A549 (cell line): ENCODE measurements around the gene HS6ST2. TPM values are rescaled to one million over a fixed set of nuclear protein-coding genes. Genes with fewer than 3 reads are reported as not detected.

Experiments used
- ATAC-seq, 2 experiments: fragments of 200-7000 bp in 1 of 2; fragments of >200 bp in 1 of 2; cut with Nextera tagmentation in 1 of 2; cut with Tn5 transposase in 1 of 2; 3 replicates each; pipeline versions ENCODE4 v1.8.0 to v1.9.1; 2018 to 2020; ENCODE audit warnings: mild to moderate bottlenecking in 1 of 2, moderate library complexity in 1 of 2
- CTCF ChIA-PET: fragments of 300-600 bp; sonication (Branson Sonifier 250); formaldehyde crosslinking; extraction: SDS; loops from one replicate; lab custom pipeline; 2021; ENCODE audit warnings: antibody characterized with exemption, inconsistent platforms; lab: Yijun Ruan, JAX
- POLR2A ChIA-PET: fragments of 350-600 bp; formaldehyde crosslinking; extraction: SDS; loops from one replicate; lab custom pipeline; 2021; ENCODE audit warnings: antibody characterized with exemption, inconsistent platforms; lab: Yijun Ruan, JAX
- DNase-seq, 2 experiments: peaks; one replicate each; pipeline versions ENCODE4 v3.0.0 to v3.0.0-alpha.2; 2011 to 2016; ENCODE audit warnings: low read depth in 1 of 2, low spot score in 1 of 2
- FAIRE-seq: peaks from 2 replicates; lab custom pipeline; 2011; peaks lifted over from hg19 to GRCh38; lab: Jason Lieb, UNC
- H3K27ac ChIP-seq, 2 experiments: fragments of >200 bp; sonication (Bioruptor Twin); formaldehyde crosslinking; 3 replicates each; pipeline ENCODE4 v1.5.1; 2016 to 2017
- H3K4me1 ChIP-seq: fragments of >200 bp; sonication (Bioruptor Twin); formaldehyde crosslinking; 3 replicates; pipeline ENCODE4 v1.6.1; 2016
- H3K4me2 ChIP-seq: fragments of >200 bp; sonication (Bioruptor Twin); formaldehyde crosslinking; 3 replicates; pipeline ENCODE4 v1.6.1; 2016
- H3K4me3 ChIP-seq: fragments of >200 bp; sonication (Bioruptor Twin); formaldehyde crosslinking; 3 replicates; pipeline ENCODE4 v1.5.1; 2016
- H3K9me3 ChIP-seq: fragments of >200 bp; sonication (Bioruptor Twin); formaldehyde crosslinking; 3 replicates; pipeline ENCODE4 v1.6.1; 2016
- CBX2 ChIP-seq: fragments of 200-600 bp; sonication (generic); IDR thresholded peaks from 2 replicates; pipeline ENCODE4 v1.6.1; 2016; ENCODE audit warnings: low read depth, mild to moderate bottlenecking, borderline replicate concordance
- CBX8 ChIP-seq: fragments of 200-600 bp; sonication (generic); IDR thresholded peaks from 2 replicates; pipeline ENCODE4 v1.6.1; 2016
- CEBPB ChIP-seq, 2 experiments: fragments of >200 bp in 1 of 2; sonication (Bioruptor Twin) in 1 of 2; formaldehyde crosslinking in 1 of 2; IDR thresholded peaks; 2 replicates each; pipeline ENCODE4 v1.6.1; 2012 to 2016
- HEYL ChIP-seq: fragments of 250-450 bp; sonication (Bioruptor Pico); IDR thresholded peaks from 2 replicates; pipeline ENCODE4 v1.8.0; 2021; ENCODE audit warnings: mild to moderate bottlenecking, moderate library complexity
- HOXA7 ChIP-seq: fragments of 250-450 bp; sonication (Bioruptor Pico); IDR thresholded peaks from 2 replicates; pipeline ENCODE4 v1.5.0; 2020; ENCODE audit warnings: mild to moderate bottlenecking, moderate library complexity
- JUNB ChIP-seq: fragments of >200 bp; sonication (Bioruptor Twin); formaldehyde crosslinking; IDR thresholded peaks from 2 replicates; pipeline ENCODE4 v1.6.1; 2016
- KDM1A ChIP-seq: fragments of 200-600 bp; sonication (generic); IDR thresholded peaks from 2 replicates; pipeline ENCODE4 v1.6.1; 2016; ENCODE audit warnings: low read depth, mild to moderate bottlenecking
- MAFK ChIP-seq: fragments of 450-650 bp; IDR thresholded peaks from 2 replicates; pipeline ENCODE4 v1.6.1; 2014; ENCODE audit not compliant: partially characterized antibody
- NFE2L2 ChIP-seq: fragments of 150-350 bp; conservative IDR thresholded peaks from 2 replicates; pipeline ENCODE4 v1.6.1; 2014; ENCODE audit warnings: low read length
- NPAS2 ChIP-seq: fragments of 250-450 bp; sonication (Bioruptor Pico); IDR thresholded peaks from 2 replicates; pipeline ENCODE4 v1.8.0; 2022; ENCODE audit warnings: mild to moderate bottlenecking, moderate library complexity, borderline replicate concordance
- PHF8 ChIP-seq: fragments of 200-600 bp; sonication (generic); IDR thresholded peaks from 2 replicates; pipeline ENCODE4 v1.6.1; 2016; ENCODE audit warnings: low read depth, mild to moderate bottlenecking, antibody characterized with exemption, moderate library complexity, borderline replicate concordance
- POLR2A ChIP-seq: IDR thresholded peaks from 2 replicates; pipeline ENCODE4 v1.6.1; 2012; ENCODE audit warnings: mild to moderate bottlenecking, low read length
- RAD21 ChIP-seq, 2 experiments: fragments of >200 bp in 1 of 2; sonication (Bioruptor Twin) in 1 of 2; formaldehyde crosslinking in 1 of 2; IDR thresholded peaks in 1 of 2; conservative IDR thresholded peaks in 1 of 2; 2 replicates in 1 of 2; 3 replicates in 1 of 2; pipeline ENCODE4 v1.6.1; 2012 to 2018; ENCODE audit warnings: inconsistent platforms in 1 of 2
- RFX5 ChIP-seq: fragments of 450-650 bp; IDR thresholded peaks from 2 replicates; pipeline ENCODE4 v1.7.1; 2014; ENCODE audit warnings: antibody characterized with exemption, mild to moderate bottlenecking, moderate library complexity
- SMC3 ChIP-seq: fragments of >200 bp; sonication (Bioruptor Twin); formaldehyde crosslinking; IDR thresholded peaks from 3 replicates; pipeline ENCODE4 v1.6.1; 2018; ENCODE audit warnings: inconsistent platforms
- ZFP36 ChIP-seq: fragments of 450-650 bp; IDR thresholded peaks from 2 replicates; pipeline ENCODE4 v1.6.1; 2014; ENCODE audit warnings: borderline replicate concordance; ENCODE audit not compliant: partially characterized antibody
- ZNF302 ChIP-seq: fragments of 250-450 bp; sonication (Bioruptor Pico); IDR thresholded peaks from 2 replicates; pipeline ENCODE4 v1.9.0; 2021; ENCODE audit warnings: inconsistent platforms, mild to moderate bottlenecking, moderate library complexity
- ZSCAN20 ChIP-seq: fragments of 250-450 bp; sonication (Bioruptor Pico); IDR thresholded peaks from 2 replicates; pipeline ENCODE4 v1.8.0; 2022; ENCODE audit warnings: mild to moderate bottlenecking, moderate library complexity
- WGBS: methylation state at CpG from one replicate; pipeline ENCODE4 v1.1.6; 2017; ENCODE audit errors: missing lambda C conversion rate; 5-methylcytosine and 5-hydroxymethylcytosine counted together
- polyA plus RNA-seq, 4 experiments: library from polyadenylated mRNA; depleted of rRNA in 3 of 4; stranded (reverse); fragments of >200 nt; fragmentation: RNase III in 1 of 4; extraction: RNeasy Plus Mini Kit Qiagen cat#74134 plus additional on column Dnase treatment in 1 of 4; gene quantifications; 2 replicates in 3 of 4; 3 replicates in 1 of 4; pipeline ENCODE4 v1.2.3, GENCODE V29; 2011 to 2017
- TF ChIP-seq, protein P1 (sequence below): fragments of >200 bp; sonication (Bioruptor Twin); formaldehyde crosslinking; IDR thresholded peaks from 2 replicates; pipeline ENCODE4 v1.6.1; 2016
- TF ChIP-seq, protein P2 (sequence below): fragments of >200 bp; sonication (Bioruptor Twin); formaldehyde crosslinking; IDR thresholded peaks from 3 replicates; pipeline ENCODE4 v1.5.1; 2016
- TF ChIP-seq, protein P3 (sequence below): fragments of 250-450 bp; sonication (Bioruptor Pico); IDR thresholded peaks from 2 replicates; pipeline ENCODE4 v1.5.0; 2021; ENCODE audit warnings: mild to moderate bottlenecking, moderate library complexity, borderline replicate concordance
- TF ChIP-seq, protein P4 (sequence below): fragments of 150-350 bp; IDR thresholded peaks from 2 replicates; pipeline ENCODE4 v1.6.1; 2014; ENCODE audit warnings: low read depth, mild to moderate bottlenecking, low read length
- TF ChIP-seq, protein P5 (sequence below): fragments of >200 bp; sonication (Bioruptor Twin); formaldehyde crosslinking; IDR thresholded peaks from 3 replicates; pipeline ENCODE4 v1.6.1; 2016
- TF ChIP-seq, protein P6 (sequence below): fragments of 200-600 bp; sonication (generic); IDR thresholded peaks from 2 replicates; pipeline ENCODE4 v1.6.1; 2016; ENCODE audit warnings: antibody characterized with exemption, mild to moderate bottlenecking, moderate library complexity

The HS6ST2 gene
- polyA plus RNA-seq, 2 of the 4 experiments (the other 2 are of a cell fraction): 0.01 to 0.04 TPM

DNA sequence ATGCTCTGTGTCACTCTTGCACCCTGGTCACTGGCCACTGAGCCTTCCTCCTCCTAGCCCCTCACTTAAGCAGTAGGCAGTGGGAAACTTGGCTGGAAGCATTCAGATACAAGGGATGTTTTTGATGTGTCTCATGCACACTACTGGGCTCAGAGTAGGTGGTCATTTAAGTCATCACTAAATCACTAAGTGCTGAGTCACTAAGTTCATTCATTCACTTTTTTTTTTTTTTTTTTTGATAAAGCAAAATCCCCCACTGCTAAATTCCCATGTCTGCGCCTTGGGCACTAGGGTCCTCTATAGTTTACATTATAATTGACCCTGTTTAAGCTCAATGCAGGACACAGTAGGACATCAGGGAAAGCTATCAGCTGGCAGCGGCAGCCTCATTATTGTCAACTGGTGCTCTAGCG lies 287.2 kb downstream of the HS6ST2 start:
- DNase-seq (no peak), ATAC-seq (no peak), FAIRE-seq (no peak)
- Histone ChIP-seq H3K4me1 (no peaks in the 10 kb centered on the region), H3K27ac (no peak overlapping the region), H3K4me2 (no peak overlapping the region), H3K4me3 (no peak overlapping the region), H3K9me3 (no peaks in the 10 kb centered on the region)
- WGBS: 63% methylated on average over 3 of the region's 3 CpGs
- POLR2A ChIA-PET: no interaction called here
- CTCF ChIA-PET: no interaction called here
- TF ChIP-seq PHF8: no peak
- no peak for TF ChIP-seq ZNF302 (CRISPR knock-in tag)
- TF ChIP-seq HOXA7 (CRISPR knock-in tag): no peak
- no peak for TF ChIP-seq NPAS2 (CRISPR knock-in tag)
- TF ChIP-seq, protein P1, sequence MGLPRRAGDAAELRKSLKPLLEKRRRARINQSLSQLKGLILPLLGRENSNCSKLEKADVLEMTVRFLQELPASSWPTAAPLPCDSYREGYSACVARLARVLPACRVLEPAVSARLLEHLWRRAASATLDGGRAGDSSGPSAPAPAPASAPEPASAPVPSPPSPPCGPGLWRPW: no peak
- TF ChIP-seq, protein P2, sequence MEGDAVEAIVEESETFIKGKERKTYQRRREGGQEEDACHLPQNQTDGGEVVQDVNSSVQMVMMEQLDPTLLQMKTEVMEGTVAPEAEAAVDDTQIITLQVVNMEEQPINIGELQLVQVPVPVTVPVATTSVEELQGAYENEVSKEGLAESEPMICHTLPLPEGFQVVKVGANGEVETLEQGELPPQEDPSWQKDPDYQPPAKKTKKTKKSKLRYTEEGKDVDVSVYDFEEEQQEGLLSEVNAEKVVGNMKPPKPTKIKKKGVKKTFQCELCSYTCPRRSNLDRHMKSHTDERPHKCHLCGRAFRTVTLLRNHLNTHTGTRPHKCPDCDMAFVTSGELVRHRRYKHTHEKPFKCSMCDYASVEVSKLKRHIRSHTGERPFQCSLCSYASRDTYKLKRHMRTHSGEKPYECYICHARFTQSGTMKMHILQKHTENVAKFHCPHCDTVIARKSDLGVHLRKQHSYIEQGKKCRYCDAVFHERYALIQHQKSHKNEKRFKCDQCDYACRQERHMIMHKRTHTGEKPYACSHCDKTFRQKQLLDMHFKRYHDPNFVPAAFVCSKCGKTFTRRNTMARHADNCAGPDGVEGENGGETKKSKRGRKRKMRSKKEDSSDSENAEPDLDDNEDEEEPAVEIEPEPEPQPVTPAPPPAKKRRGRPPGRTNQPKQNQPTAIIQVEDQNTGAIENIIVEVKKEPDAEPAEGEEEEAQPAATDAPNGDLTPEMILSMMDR: no peak
- TF ChIP-seq MAFK: no peak
- TF ChIP-seq CBX2: no peak
- no peak for TF ChIP-seq HEYL (CRISPR knock-in tag)

DNA sequence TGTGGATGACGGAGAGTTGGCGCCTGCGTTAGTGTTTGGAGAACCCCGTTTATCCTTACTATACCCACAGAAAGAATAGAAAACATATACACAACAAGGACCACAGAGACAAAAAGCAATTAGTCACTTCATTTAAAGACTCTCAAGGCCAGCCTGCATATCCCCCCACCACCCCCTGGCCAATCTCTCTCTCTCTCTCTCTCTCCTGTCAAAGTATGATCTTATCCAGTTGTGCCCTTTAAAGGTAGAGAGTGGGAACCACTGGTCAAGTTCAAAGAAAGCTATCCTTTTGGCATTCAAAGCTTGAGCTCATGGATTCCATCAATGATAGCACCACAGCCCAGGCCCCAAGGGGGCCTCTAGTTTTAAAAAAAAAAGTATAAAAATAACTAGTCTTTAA lies 289.3 kb downstream of the HS6ST2 start:
- POLR2A ChIA-PET: no interaction called here
- CTCF ChIA-PET: no interaction called here
- Histone ChIP-seq H3K27ac (no peak overlapping the region), H3K4me2 (no peak overlapping the region), H3K9me3 (no peaks in the 10 kb centered on the region), H3K4me1 (no peaks in the 10 kb centered on the region), H3K4me3 (no peak overlapping the region)
- DNase-seq (no peak), FAIRE-seq (no peak), ATAC-seq (no peak)
- 60% methylated on average over 4 of the region's 4 CpGs for WGBS
- TF ChIP-seq CBX8 (no peak), RAD21 (conservative IDR thresholded peaks at IDR 0.05 in 1 of 2, IDR thresholded peaks at IDR 0.05 in 1 of 2) (no peak), KDM1A (no peak), CBX2 (no peak), ZFP36 (no peak), MAFK (no peak), POLR2A (no peak), CEBPB (IDR thresholded peaks at IDR 0.05) (no peak), SMC3 (no peak)
- TF ChIP-seq, protein P3, sequence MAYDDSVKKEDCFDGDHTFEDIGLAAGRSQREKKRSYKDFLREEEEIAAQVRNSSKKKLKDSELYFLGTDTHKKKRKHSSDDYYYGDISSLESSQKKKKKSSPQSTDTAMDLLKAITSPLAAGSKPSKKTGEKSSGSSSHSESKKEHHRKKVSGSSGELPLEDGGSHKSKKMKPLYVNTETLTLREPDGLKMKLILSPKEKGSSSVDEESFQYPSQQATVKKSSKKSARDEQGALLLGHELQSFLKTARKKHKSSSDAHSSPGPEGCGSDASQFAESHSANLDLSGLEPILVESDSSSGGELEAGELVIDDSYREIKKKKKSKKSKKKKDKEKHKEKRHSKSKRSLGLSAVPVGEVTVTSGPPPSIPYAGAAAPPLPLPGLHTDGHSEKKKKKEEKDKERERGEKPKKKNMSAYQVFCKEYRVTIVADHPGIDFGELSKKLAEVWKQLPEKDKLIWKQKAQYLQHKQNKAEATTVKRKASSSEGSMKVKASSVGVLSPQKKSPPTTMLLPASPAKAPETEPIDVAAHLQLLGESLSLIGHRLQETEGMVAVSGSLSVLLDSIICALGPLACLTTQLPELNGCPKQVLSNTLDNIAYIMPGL (CRISPR knock-in tag): no peak
- TF ChIP-seq, protein P4, sequence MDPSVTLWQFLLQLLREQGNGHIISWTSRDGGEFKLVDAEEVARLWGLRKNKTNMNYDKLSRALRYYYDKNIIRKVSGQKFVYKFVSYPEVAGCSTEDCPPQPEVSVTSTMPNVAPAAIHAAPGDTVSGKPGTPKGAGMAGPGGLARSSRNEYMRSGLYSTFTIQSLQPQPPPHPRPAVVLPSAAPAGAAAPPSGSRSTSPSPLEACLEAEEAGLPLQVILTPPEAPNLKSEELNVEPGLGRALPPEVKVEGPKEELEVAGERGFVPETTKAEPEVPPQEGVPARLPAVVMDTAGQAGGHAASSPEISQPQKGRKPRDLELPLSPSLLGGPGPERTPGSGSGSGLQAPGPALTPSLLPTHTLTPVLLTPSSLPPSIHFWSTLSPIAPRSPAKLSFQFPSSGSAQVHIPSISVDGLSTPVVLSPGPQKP: no peak

DNA sequence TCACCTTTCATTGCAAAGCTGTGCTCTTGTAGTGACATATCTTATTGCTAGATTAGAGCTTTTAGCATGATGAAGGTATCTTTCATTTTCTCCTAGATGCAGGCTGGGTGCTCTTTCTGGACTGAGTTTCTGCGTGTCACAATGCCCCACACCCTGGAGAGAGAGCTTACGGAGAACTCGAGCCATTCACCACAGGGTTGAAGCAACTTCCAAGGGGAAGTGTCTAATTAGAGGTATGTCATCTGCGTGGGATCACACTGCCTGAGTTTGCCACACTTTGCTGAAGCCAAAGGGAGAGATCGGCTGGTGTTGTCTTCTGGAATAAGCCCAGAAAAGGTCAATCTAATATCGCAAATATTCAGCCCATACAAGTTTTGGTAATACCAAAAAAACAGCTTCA lies 290.3 kb downstream of the HS6ST2 start:
- no peak overlapping the region for H3K4me3 ChIP-seq
- ATAC-seq: no peak
- H3K9me3 ChIP-seq: no peaks in the 10 kb centered on the region
- POLR2A ChIA-PET: no interaction called here
- WGBS: 26% methylated on average over 6 of the region's 6 CpGs
- H3K27ac ChIP-seq: no peak overlapping the region
- H3K4me2 ChIP-seq: no peak overlapping the region
- H3K4me1 ChIP-seq: no peaks in the 10 kb centered on the region
- no peak for FAIRE-seq
- DNase-seq: no peak
- CTCF ChIA-PET: no interaction called here
- TF ChIP-seq, protein P5, sequence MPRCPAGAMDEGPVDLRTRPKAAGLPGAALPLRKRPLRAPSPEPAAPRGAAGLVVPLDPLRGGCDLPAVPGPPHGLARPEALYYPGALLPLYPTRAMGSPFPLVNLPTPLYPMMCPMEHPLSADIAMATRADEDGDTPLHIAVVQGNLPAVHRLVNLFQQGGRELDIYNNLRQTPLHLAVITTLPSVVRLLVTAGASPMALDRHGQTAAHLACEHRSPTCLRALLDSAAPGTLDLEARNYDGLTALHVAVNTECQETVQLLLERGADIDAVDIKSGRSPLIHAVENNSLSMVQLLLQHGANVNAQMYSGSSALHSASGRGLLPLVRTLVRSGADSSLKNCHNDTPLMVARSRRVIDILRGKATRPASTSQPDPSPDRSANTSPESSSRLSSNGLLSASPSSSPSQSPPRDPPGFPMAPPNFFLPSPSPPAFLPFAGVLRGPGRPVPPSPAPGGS: no peak
- TF ChIP-seq NFE2L2 (no peak), RFX5 (no peak), ZSCAN20 (no peak), JUNB (no peak)
- TF ChIP-seq, protein P6, sequence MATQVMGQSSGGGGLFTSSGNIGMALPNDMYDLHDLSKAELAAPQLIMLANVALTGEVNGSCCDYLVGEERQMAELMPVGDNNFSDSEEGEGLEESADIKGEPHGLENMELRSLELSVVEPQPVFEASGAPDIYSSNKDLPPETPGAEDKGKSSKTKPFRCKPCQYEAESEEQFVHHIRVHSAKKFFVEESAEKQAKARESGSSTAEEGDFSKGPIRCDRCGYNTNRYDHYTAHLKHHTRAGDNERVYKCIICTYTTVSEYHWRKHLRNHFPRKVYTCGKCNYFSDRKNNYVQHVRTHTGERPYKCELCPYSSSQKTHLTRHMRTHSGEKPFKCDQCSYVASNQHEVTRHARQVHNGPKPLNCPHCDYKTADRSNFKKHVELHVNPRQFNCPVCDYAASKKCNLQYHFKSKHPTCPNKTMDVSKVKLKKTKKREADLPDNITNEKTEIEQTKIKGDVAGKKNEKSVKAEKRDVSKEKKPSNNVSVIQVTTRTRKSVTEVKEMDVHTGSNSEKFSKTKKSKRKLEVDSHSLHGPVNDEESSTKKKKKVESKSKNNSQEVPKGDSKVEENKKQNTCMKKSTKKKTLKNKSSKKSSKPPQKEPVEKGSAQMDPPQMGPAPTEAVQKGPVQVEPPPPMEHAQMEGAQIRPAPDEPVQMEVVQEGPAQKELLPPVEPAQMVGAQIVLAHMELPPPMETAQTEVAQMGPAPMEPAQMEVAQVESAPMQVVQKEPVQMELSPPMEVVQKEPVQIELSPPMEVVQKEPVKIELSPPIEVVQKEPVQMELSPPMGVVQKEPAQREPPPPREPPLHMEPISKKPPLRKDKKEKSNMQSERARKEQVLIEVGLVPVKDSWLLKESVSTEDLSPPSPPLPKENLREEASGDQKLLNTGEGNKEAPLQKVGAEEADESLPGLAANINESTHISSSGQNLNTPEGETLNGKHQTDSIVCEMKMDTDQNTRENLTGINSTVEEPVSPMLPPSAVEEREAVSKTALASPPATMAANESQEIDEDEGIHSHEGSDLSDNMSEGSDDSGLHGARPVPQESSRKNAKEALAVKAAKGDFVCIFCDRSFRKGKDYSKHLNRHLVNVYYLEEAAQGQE: no peak
